OCI-LY3 (cell line): Measurements from ENCODE around the gene ADARB2.

Source experiments
- H2AFZ ChIP-seq: fragments of 200-600, 300-600 bp; shearing (Covaris generic); 2 replicates; pipeline ENCODE4 v1.6.0; 2014; ENCODE audit warnings: antibody characterized with exemption, low read depth, low read length
- H3K27ac ChIP-seq: fragments of 200-600, 300-600 bp; sonication (generic); 2 replicates; pipeline ENCODE4 v1.5.1; 2014; ENCODE audit warnings: mild to moderate bottlenecking, low read length, moderate library complexity, mixed read lengths
- H3K27me3 ChIP-seq: fragments of 200-600, 300-600 bp; sonication (generic); 2 replicates; pipeline ENCODE4 v1.6.1; 2014; ENCODE audit warnings: low read depth, low read length, mixed read lengths
- H3K36me3 ChIP-seq: fragments of 200-600, 300-600 bp; sonication (generic); replicated peaks from 2 replicates; pipeline ENCODE3; 2014; ENCODE audit warnings: low read depth, low read length, mixed read lengths
- H3K4me1 ChIP-seq: fragments of 300-600, 200-600 bp; sonication (generic); 2 replicates; pipeline ENCODE4 v1.6.1; 2014; ENCODE audit warnings: low read length, mixed read lengths
- H3K4me2 ChIP-seq: fragments of 200-600, 300-600 bp; sonication (generic); 2 replicates; pipeline ENCODE4 v1.6.1; 2014; ENCODE audit warnings: low read length, mixed read lengths
- H3K4me3 ChIP-seq: fragments of 300-600, 200-600 bp; sonication (generic); 2 replicates; pipeline ENCODE4 v1.5.1; 2014; ENCODE audit warnings: antibody characterized with exemption, mild to moderate bottlenecking, low read length, moderate library complexity
- H3K79me2 ChIP-seq: fragments of 300-600, 200-600 bp; shearing (Covaris generic); 2 replicates; pipeline ENCODE4 v1.6.1; 2014; ENCODE audit warnings: mild to moderate bottlenecking, low read length, mixed read lengths
- H3K9ac ChIP-seq: fragments of 300-600, 200-600 bp; shearing (Covaris generic); 2 replicates; pipeline ENCODE4 v1.6.0; 2014; ENCODE audit warnings: mild to moderate bottlenecking, low read length, moderate library complexity
- H3K9me3 ChIP-seq: fragments of 200-600, 300-600 bp; shearing (Covaris generic); 2 replicates; pipeline ENCODE4 v1.6.1; 2014; ENCODE audit warnings: low read length, mixed read lengths; ENCODE audit not compliant: insufficient read depth
- H4K20me1 ChIP-seq: fragments of 200-600, 300-600 bp; sonication (generic); 2 replicates; pipeline ENCODE4 v1.6.1; 2016; ENCODE audit warnings: low read length, mixed read lengths; ENCODE audit not compliant: insufficient read depth
- CTCF ChIP-seq: fragments of 200-600, 300-600 bp; sonication (generic); IDR thresholded peaks from 2 replicates; pipeline ENCODE4 v1.5.1; 2014; ENCODE audit warnings: antibody characterized with exemption, low read length, low read depth
- EZH2phosphoT487 ChIP-seq: fragments of 200-600 bp; shearing (Covaris generic); IDR thresholded peaks from 2 replicates; pipeline ENCODE4 v1.6.1; 2018; ENCODE audit warnings: antibody characterized with exemption, mixed run types, low read depth

The ADARB2 gene

GRCh38 chr10:1370298-1370697, 367.0 kb downstream of the ADARB2 start:
- no peak for TF ChIP-seq EZH2phosphoT487
- no peak for TF ChIP-seq CTCF
- Histone ChIP-seq H3K4me3 (no peak overlapping the region), H3K27me3 (no peaks in the 10 kb centered on the region), H3K79me2 (no peaks in the 10 kb centered on the region), H4K20me1 (no peaks in the 10 kb centered on the region), H3K9me3 (no peaks in the 10 kb centered on the region), H3K4me2 (no peak overlapping the region), H3K36me3 (no peaks in the 10 kb centered on the region), H3K27ac (no peak overlapping the region), H2AFZ (no peak overlapping the region), H3K4me1 (no peaks in the 10 kb centered on the region), H3K9ac (no peak overlapping the region)

GRCh38 chr10:1369665-1370064, 367.7 kb downstream of the ADARB2 start:
- H3K79me2 ChIP-seq, result no peaks in the 10 kb centered on the region
- H3K36me3 ChIP-seq, result no peaks in the 10 kb centered on the region
- no peak overlapping the region for H3K4me2 ChIP-seq
- H3K4me1 ChIP-seq, result no peaks in the 10 kb centered on the region
- H3K9me3 ChIP-seq, result no peaks in the 10 kb centered on the region
- no peak overlapping the region for H2AFZ ChIP-seq
- H3K27me3 ChIP-seq, result no peaks in the 10 kb centered on the region
- H3K27ac ChIP-seq, result no peak overlapping the region
- TF ChIP-seq EZH2phosphoT487, result no peak
- no peak for TF ChIP-seq CTCF
- H3K9ac ChIP-seq, result no peak overlapping the region
- H4K20me1 ChIP-seq, result no peaks in the 10 kb centered on the region
- H3K4me3 ChIP-seq, result no peak overlapping the region

DNA sequence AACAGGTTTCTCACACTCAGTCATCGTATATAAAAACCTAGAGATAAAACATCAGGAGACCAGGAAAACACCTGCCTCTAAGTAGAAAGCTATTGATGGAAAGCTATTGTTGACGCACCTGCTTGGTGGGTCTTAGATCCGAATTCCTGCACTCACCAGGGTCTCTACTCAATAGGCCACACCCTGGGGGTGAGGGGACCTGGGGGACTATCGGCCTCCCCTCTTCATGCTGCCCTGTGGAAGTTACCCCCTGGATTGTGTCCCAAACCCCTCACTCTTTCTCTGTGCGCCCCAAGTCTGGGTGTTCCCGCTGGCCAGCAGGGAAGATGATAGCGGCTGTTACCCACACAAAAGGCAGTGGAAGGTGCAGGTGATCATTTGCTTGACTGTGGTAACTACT, 368.1 kb downstream of the ADARB2 start:
- TF ChIP-seq CTCF (no peak), EZH2phosphoT487 (no peak)

DNA sequence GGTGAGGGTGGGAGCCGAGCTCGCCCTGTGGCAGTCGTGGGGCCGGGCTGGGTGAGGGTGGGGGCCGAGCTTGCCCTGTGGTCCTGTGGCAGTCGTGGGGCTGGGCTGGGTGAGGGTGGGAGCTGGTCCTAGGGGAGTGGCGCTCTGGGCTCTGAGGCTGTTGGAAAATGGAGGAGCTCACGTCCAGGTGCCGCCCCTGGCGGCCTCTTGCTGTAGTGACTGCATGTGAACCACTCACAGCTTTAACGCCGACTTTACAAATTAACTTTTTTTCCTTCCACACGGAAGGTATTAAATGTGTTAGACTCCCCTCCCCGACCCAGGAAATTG, 368.5 kb downstream of the ADARB2 start:
- Histone ChIP-seq H3K9me3 (no peaks in the 10 kb centered on the region), H3K27ac (no peak overlapping the region), H3K79me2 (no peaks in the 10 kb centered on the region), H3K4me3 (no peak overlapping the region), H3K4me1 (no peaks in the 10 kb centered on the region), H3K36me3 (no peaks in the 10 kb centered on the region), H3K4me2 (no peak overlapping the region), H4K20me1 (no peaks in the 10 kb centered on the region), H2AFZ (no peak overlapping the region), H3K27me3 (no peaks in the 10 kb centered on the region), H3K9ac (no peak overlapping the region)
- no peak for TF ChIP-seq EZH2phosphoT487
- TF ChIP-seq CTCF, result peak; percentile 20

More for the DNA sequence above, 368.1 kb downstream of the ADARB2 start:
- Histone ChIP-seq H2AFZ (no peak overlapping the region), H3K27ac (no peak overlapping the region), H3K27me3 (no peaks in the 10 kb centered on the region), H4K20me1 (no peaks in the 10 kb centered on the region), H3K9ac (no peak overlapping the region), H3K79me2 (no peaks in the 10 kb centered on the region), H3K9me3 (no peaks in the 10 kb centered on the region), H3K4me1 (no peaks in the 10 kb centered on the region), H3K4me2 (no peak overlapping the region), H3K36me3 (no peaks in the 10 kb centered on the region), H3K4me3 (no peak overlapping the region)
